ENCODE results near the gene MATK.

MATK gene

GRCh38 chr19:3778899-3779723 is 7.1 kb downstream of the MATK start:
- TF ChIP-seq CTCF (IDR thresholded peaks at IDR 0.05) (no peak), ZFX (IDR thresholded peaks at IDR 0.05; ENCODE audit: borderline replicate concordance) (no peak)

GRCh38 chr19:3778104-3778867 is 7.9 kb downstream of the MATK start:
- H3K27ac ChIP-seq: no peak overlapping the region
- TF ChIP-seq CTCF (IDR thresholded peaks at IDR 0.05) (no peak), ZFX (IDR thresholded peaks at IDR 0.05; ENCODE audit: borderline replicate concordance) (no peak)

More at GRCh38 chr19:3778899-3779723, 7.1 kb downstream of the MATK start:
- no peak overlapping the region for H3K27ac ChIP-seq

- TF ChIP-seq CTCF (IDR thresholded peaks at IDR 0.05) (no peak), ZFX (IDR thresholded peaks at IDR 0.05; ENCODE audit: borderline replicate concordance) (no peak)
- no peak overlapping the region for H3K27ac ChIP-seq
Measured at GRCh38 chr19:3776479-3777040, 9.6 kb downstream of the MATK start.

GRCh38 chr19:3775831-3776230 is 10.3 kb downstream of the MATK start:
- no peak for TF ChIP-seq CTCF (IDR thresholded peaks at IDR 0.05)
- TF ChIP-seq ZFX (IDR thresholded peaks at IDR 0.05; ENCODE audit: borderline replicate concordance): no peak
- H3K27ac ChIP-seq: no peak overlapping the region

- no peak overlapping the region for H3K27ac ChIP-seq
- TF ChIP-seq ZFX (IDR thresholded peaks at IDR 0.05; ENCODE audit: borderline replicate concordance): no peak
Measured at GRCh38 chr19:3775374-3775711, 10.8 kb downstream of the MATK start.

GRCh38 chr19:3774621-3775373 is 11.4 kb downstream of the MATK start:
- H3K27ac ChIP-seq: no peak overlapping the region
- TF ChIP-seq CTCF (IDR thresholded peaks at IDR 0.05) (no peak), ZFX (IDR thresholded peaks at IDR 0.05; ENCODE audit: borderline replicate concordance) (no peak)

GRCh38 chr19:3773814-3774515 is 12.2 kb downstream of the MATK start:
- no peak overlapping the region for H3K27ac ChIP-seq
- TF ChIP-seq CTCF (IDR thresholded peaks at IDR 0.05): no peak
- no peak for TF ChIP-seq ZFX (IDR thresholded peaks at IDR 0.05; ENCODE audit: borderline replicate concordance)

All from 22Rv1 (cell line).